DND-41 (cell line): Measurements from ENCODE around the gene AP1M1.

Experiments used
- ATAC-seq: fragments of 200-7000 bp; cut with Tn5 transposase; 3 replicates; pipeline ENCODE4 v1.9.1; 2021; ENCODE audit warnings: low read depth; ENCODE audit not compliant: insufficient read depth
- DNase-seq: peaks from one replicate; pipeline ENCODE4 v3.0.0-alpha.2; 2020
- H2AFZ ChIP-seq: 2 replicates; pipeline ENCODE4 v1.6.0; 2012; ENCODE audit warnings: low read depth, low read length
- H3K27ac ChIP-seq: 2 replicates; pipeline ENCODE4 v1.5.1; 2012; ENCODE audit warnings: low read length, inconsistent platforms
- H3K27me3 ChIP-seq: fragments of 200-600 bp; sonication (generic); 2 replicates; pipeline ENCODE4 v1.6.0; 2012; ENCODE audit warnings: low read length, mild to moderate bottlenecking, inconsistent platforms; ENCODE audit not compliant: insufficient read depth, poor library complexity
- H3K36me3 ChIP-seq: 2 replicates; pipeline ENCODE4 v1.5.1; 2012; ENCODE audit warnings: low read length, inconsistent platforms; ENCODE audit not compliant: insufficient read depth
- H3K4me1 ChIP-seq: 2 replicates; pipeline ENCODE4 v1.5.1; 2012; ENCODE audit warnings: mild to moderate bottlenecking, low read length; ENCODE audit not compliant: insufficient read depth
- H3K4me2 ChIP-seq: 2 replicates; pipeline ENCODE4 v1.6.0; 2012; ENCODE audit warnings: mild to moderate bottlenecking, moderate library complexity, low read length, inconsistent platforms; ENCODE audit not compliant: insufficient read depth
- H3K4me3 ChIP-seq, 2 experiments: fragments of 200-600 bp in 1 of 2; shearing (Covaris generic) in 1 of 2; 2 replicates each; pipeline ENCODE4 v1.5.1; 2012 to 2016; ENCODE audit warnings: inconsistent platforms in 2 of 2, low read length in 2 of 2, mild to moderate bottlenecking in 2 of 2, low read depth in 1 of 2, moderate library complexity in 1 of 2
- H3K79me2 ChIP-seq: 2 replicates; pipeline ENCODE4 v1.6.0; 2012; ENCODE audit warnings: low read length, inconsistent platforms; ENCODE audit not compliant: insufficient read depth
- H3K9ac ChIP-seq: 2 replicates; pipeline ENCODE4 v1.6.0; 2012; ENCODE audit warnings: low read depth, mild to moderate bottlenecking, inconsistent platforms, low read length, moderate library complexity
- H3K9me3 ChIP-seq: 2 replicates; pipeline ENCODE4 v1.5.1; 2012; ENCODE audit warnings: low read length, moderate library complexity, mild to moderate bottlenecking, inconsistent platforms; ENCODE audit not compliant: insufficient read depth, severe bottlenecking
- H4K20me1 ChIP-seq: 2 replicates; pipeline ENCODE4 v1.6.0; 2012; ENCODE audit warnings: low read length; ENCODE audit not compliant: insufficient read depth
- CTCF ChIP-seq: IDR thresholded peaks from 2 replicates; pipeline ENCODE4 v1.5.1; 2012; ENCODE audit warnings: borderline replicate concordance, low read length, moderate library complexity, mild to moderate bottlenecking; ENCODE audit not compliant: poor library complexity, severe bottlenecking; ENCODE audit errors: extremely low read depth
- EZH2 ChIP-seq: IDR thresholded peaks from 3 replicates; pipeline ENCODE4 v1.6.1; 2012; ENCODE audit warnings: borderline replicate concordance, low read depth, mild to moderate bottlenecking, moderate library complexity, low read length, inconsistent platforms; ENCODE audit not compliant: severe bottlenecking

AP1M1 gene

GRCh38 chr19:16260812-16261161, 63.1 kb downstream of the AP1M1 start:
- no peaks in the 10 kb centered on the region for H3K36me3 ChIP-seq
- DNase-seq (no peak), ATAC-seq (no peak)
- peaks cover 8% of the 10 kb centered on the region; the same call in 1 of the 2 replicates for H4K20me1 ChIP-seq
- no peak overlapping the region for H3K4me2 ChIP-seq
- no peak overlapping the region for H3K9ac ChIP-seq
- H3K27ac ChIP-seq = no peak overlapping the region
- no peaks in the 10 kb centered on the region for H3K4me1 ChIP-seq
- H3K27me3 ChIP-seq = peaks cover 3% of the 10 kb centered on the region
- no peak for TF ChIP-seq EZH2
- TF ChIP-seq CTCF = no peak
- no peak overlapping the region for H3K4me3 ChIP-seq
- no peaks in the 10 kb centered on the region for H3K79me2 ChIP-seq
- H2AFZ ChIP-seq = no peak overlapping the region
- no peaks in the 10 kb centered on the region for H3K9me3 ChIP-seq

GRCh38 chr19:16261584-16262368, 64.1 kb downstream of the AP1M1 start:
- DNase-seq (no peak), ATAC-seq (no peak)
- Histone ChIP-seq H3K4me3 (no peak overlapping the region), H2AFZ (no peak overlapping the region), H3K27me3 (peaks cover 6% of the 10 kb centered on the region), H3K9ac (no peak overlapping the region), H3K4me1 (peaks cover 3% of the 10 kb centered on the region), H3K9me3 (no peaks in the 10 kb centered on the region), H4K20me1 (peaks cover 8% of the 10 kb centered on the region; the same call in 1 of the 2 replicates), H3K36me3 (no peaks in the 10 kb centered on the region), H3K27ac (no peak overlapping the region), H3K4me2 (no peak overlapping the region), H3K79me2 (no peaks in the 10 kb centered on the region)
- TF ChIP-seq CTCF (no peak), EZH2 (no peak)

GRCh38 chr19:16262618-16263017, 64.9 kb downstream of the AP1M1 start:
- H3K4me2 ChIP-seq = no peak overlapping the region

More at GRCh38 chr19:16262618-16263017, 64.9 kb downstream of the AP1M1 start:
- Histone ChIP-seq H3K9me3 (no peaks in the 10 kb centered on the region), H3K4me3 (no peak overlapping the region), H3K27me3 (peaks cover 9% of the 10 kb centered on the region), H3K36me3 (no peaks in the 10 kb centered on the region), H3K27ac (no peak overlapping the region), H4K20me1 (peaks cover 8% of the 10 kb centered on the region; the same call in 1 of the 2 replicates), H3K9ac (no peak overlapping the region), H3K4me1 (peaks cover 6% of the 10 kb centered on the region), H3K79me2 (no peaks in the 10 kb centered on the region), H2AFZ (no peak overlapping the region)
- no peak for ATAC-seq
- DNase-seq = no peak
- no peak for TF ChIP-seq EZH2
- TF ChIP-seq CTCF = no peak
